Stomach (tissue), 4 donors: Measurements from ENCODE around the gene FAXC.

Experiments used
- EP300 ChIP-seq: sonication (generic); formaldehyde crosslinking; IDR thresholded peaks from one replicate; pipeline ENCODE4 v1.6.1; 2017; ENCODE audit warnings: antibody characterized with exemption
- POLR2A ChIP-seq, 4 donors: fragments of 450-650 bp; IDR thresholded peaks; one replicate each; pipeline ENCODE4 v1.6.1; 2016; ENCODE audit warnings: antibody characterized with exemption in 4 of 4, control low read depth in 2 of 4, mild to moderate bottlenecking in 1 of 4, moderate library complexity in 1 of 4
- POLR2AphosphoS5 ChIP-seq, 3 donors: sonication (generic); formaldehyde crosslinking; IDR thresholded peaks; one replicate each; pipeline ENCODE4 v1.6.1; 2016; ENCODE audit warnings: antibody characterized with exemption in 3 of 3
- TF ChIP-seq, protein P1 (sequence below), 7 experiments: fragments of 450-650 bp in 4 of 7; fragments of 200-600 bp in 3 of 7; sonication (generic) in 3 of 7; IDR thresholded peaks; one replicate each; pipeline ENCODE4 v1.5.1; 2016 to 2019; ENCODE audit warnings: antibody characterized with exemption in 7 of 7, control low read depth in 2 of 7, mild to moderate bottlenecking in 1 of 7

DNA sequence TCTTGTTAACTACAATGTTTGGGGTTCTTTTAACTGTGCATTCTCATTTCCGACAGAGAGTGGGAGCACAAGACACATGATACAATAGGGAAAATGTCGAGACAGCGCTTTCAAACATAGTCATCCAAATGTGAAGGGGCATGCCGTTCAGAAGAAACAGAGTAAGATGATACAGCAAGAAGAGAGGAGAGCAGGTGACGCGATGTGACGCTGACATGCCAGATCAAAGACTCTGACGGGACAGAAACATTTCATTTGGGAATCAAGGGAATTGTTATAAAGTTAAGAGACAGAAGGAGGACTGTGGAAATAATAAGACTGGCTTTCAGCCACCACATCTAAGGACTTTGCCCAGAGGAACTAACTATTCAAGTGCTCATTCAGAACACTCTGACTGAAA is 117.4 kb downstream of the FAXC start:
- TF ChIP-seq EP300 (no peak), POLR2A (IDR thresholded peaks at IDR 0.05) (no peak), POLR2AphosphoS5 (IDR thresholded peaks at IDR 0.05) (no peak)
- TF ChIP-seq, protein P1, sequence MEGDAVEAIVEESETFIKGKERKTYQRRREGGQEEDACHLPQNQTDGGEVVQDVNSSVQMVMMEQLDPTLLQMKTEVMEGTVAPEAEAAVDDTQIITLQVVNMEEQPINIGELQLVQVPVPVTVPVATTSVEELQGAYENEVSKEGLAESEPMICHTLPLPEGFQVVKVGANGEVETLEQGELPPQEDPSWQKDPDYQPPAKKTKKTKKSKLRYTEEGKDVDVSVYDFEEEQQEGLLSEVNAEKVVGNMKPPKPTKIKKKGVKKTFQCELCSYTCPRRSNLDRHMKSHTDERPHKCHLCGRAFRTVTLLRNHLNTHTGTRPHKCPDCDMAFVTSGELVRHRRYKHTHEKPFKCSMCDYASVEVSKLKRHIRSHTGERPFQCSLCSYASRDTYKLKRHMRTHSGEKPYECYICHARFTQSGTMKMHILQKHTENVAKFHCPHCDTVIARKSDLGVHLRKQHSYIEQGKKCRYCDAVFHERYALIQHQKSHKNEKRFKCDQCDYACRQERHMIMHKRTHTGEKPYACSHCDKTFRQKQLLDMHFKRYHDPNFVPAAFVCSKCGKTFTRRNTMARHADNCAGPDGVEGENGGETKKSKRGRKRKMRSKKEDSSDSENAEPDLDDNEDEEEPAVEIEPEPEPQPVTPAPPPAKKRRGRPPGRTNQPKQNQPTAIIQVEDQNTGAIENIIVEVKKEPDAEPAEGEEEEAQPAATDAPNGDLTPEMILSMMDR (IDR thresholded peaks at IDR 0.05), result no peak
